ENCODE measurements around the gene GPR156.

DNA sequence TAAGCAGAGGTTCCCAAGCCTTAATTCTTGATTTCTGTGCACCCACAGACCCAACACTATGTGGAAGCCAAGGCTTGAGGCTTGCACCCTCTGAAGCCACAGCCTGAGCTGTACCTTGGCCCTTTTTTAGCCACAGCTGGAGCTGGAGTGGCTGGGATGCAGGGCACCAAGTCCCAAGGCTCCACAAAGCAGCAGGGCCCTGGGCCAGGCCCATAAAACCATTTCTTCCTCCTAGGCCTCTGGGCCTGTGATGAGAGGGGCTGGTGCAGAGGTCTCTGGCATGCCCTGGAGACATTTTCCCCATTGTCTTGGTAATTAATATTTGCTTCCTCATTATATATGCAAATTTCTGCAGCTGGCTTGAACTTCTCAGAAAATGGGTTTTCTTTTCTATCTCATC is 129.9 kb downstream of the GPR156 start:
- TF ChIP-seq EZH2 (optimal IDR thresholded peaks at IDR 0.05; ENCODE audit: low read depth, low read length) = no peak
- TF ChIP-seq, protein P1, sequence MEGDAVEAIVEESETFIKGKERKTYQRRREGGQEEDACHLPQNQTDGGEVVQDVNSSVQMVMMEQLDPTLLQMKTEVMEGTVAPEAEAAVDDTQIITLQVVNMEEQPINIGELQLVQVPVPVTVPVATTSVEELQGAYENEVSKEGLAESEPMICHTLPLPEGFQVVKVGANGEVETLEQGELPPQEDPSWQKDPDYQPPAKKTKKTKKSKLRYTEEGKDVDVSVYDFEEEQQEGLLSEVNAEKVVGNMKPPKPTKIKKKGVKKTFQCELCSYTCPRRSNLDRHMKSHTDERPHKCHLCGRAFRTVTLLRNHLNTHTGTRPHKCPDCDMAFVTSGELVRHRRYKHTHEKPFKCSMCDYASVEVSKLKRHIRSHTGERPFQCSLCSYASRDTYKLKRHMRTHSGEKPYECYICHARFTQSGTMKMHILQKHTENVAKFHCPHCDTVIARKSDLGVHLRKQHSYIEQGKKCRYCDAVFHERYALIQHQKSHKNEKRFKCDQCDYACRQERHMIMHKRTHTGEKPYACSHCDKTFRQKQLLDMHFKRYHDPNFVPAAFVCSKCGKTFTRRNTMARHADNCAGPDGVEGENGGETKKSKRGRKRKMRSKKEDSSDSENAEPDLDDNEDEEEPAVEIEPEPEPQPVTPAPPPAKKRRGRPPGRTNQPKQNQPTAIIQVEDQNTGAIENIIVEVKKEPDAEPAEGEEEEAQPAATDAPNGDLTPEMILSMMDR (IDR thresholded peaks at IDR 0.05; ENCODE audit: low read length) = no peak

Measured in MM.1S (cell line).